Measurements from ENCODE around the gene ASRGL1. TPM values are rescaled to one million over a fixed set of nuclear protein-coding genes. Genes with fewer than 3 reads are reported as not detected.

The ASRGL1 gene
- total and polyA plus RNA-seq, 7 donors = 2.2 to 15.0 (median 5.1) TPM

DNA sequence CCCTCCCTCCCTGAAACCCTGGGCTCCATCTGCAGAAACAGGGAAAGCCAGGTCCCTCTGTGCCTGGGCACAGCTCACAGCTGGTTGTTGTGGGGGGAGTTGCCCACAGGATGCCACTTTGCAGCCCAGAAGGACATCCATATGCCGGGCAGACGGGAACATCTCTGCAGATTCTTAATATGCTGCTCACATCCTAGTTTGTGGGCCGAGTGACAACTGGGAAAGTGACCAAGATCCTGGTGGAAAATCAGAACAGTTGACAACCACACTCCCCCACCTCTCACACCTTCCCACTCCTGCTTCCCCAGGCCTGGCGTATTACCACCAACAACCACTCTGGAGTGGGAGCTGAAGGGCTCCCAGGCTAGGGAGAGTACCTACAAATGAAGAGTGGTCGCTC, 74.3 kb downstream of the ASRGL1 start:
- intact Hi-C loops (cut with DNase I) = no loop called here
- H3K9me3 ChIP-seq = no peaks in the 10 kb centered on the region
- H3K36me3 ChIP-seq (ENCODE audit: insufficient read depth in 1 of 2, low read depth in 1 of 2) = no peaks in the 10 kb centered on the region
- no peaks in the 10 kb centered on the region for H3K27me3 ChIP-seq (ENCODE audit: insufficient read depth in 3 of 3, low read length in 2 of 3)
- no peak for DNase-seq
- no peak for ATAC-seq
- H3K4me3 ChIP-seq = no peak overlapping the region
- H3K4me1 ChIP-seq = no peaks in the 10 kb centered on the region
- no peak overlapping the region for H3K27ac ChIP-seq
- TF ChIP-seq, protein P1, sequence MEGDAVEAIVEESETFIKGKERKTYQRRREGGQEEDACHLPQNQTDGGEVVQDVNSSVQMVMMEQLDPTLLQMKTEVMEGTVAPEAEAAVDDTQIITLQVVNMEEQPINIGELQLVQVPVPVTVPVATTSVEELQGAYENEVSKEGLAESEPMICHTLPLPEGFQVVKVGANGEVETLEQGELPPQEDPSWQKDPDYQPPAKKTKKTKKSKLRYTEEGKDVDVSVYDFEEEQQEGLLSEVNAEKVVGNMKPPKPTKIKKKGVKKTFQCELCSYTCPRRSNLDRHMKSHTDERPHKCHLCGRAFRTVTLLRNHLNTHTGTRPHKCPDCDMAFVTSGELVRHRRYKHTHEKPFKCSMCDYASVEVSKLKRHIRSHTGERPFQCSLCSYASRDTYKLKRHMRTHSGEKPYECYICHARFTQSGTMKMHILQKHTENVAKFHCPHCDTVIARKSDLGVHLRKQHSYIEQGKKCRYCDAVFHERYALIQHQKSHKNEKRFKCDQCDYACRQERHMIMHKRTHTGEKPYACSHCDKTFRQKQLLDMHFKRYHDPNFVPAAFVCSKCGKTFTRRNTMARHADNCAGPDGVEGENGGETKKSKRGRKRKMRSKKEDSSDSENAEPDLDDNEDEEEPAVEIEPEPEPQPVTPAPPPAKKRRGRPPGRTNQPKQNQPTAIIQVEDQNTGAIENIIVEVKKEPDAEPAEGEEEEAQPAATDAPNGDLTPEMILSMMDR (IDR thresholded peaks at IDR 0.05) = no peak
- WGBS, 3 donors = 79 to 91% (median 80%) methylated on average over 5 of the region's 5 CpGs

DNA sequence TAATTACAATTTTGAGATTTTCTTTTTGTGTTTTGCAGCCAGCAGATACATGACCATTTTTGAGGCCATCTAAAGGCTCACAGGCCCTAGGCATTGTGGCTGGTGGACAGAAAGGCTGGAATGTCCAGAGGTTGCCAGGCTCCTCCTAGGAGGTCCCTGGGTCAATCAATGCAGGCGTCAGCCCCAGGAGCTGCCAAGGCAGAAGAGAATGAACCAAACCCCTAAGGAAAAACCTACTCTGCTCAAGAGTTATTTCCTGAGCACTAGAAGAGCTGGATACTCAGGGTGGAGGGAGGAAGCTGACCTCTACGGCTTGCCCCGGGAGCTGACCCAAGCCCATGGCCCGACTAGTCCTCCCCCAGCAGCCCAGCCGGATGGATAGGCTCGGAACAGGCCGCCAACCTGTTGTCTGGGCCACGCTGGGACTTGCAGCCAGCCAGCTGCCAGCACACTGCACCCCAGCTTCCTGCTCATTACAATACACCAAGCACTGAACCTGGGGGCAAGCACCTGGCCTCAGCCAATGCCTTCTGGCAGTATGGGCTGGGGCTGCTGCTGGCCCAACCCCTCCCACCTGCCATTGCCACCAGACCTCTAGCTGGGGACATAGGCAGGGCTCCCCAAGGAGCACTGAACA, 75.9 kb downstream of the ASRGL1 start:
- TF ChIP-seq, protein P1 (IDR thresholded peaks at IDR 0.05) = no peak
- H3K36me3 ChIP-seq (ENCODE audit: insufficient read depth in 1 of 2, low read depth in 1 of 2) = no peaks in the 10 kb centered on the region
- no peak overlapping the region for H3K27ac ChIP-seq
- 58 to 72% (median 72%) methylated on average over 8 of the region's 8 CpGs for WGBS, 3 donors
- H3K9me3 ChIP-seq = no peaks in the 10 kb centered on the region
- no peak for ATAC-seq
- no peak for DNase-seq
- no peaks in the 10 kb centered on the region for H3K27me3 ChIP-seq (ENCODE audit: insufficient read depth in 3 of 3, low read length in 2 of 3)
- intact Hi-C loops (cut with DNase I) = no loop called here
- no peak overlapping the region for H3K4me3 ChIP-seq
- no peaks in the 10 kb centered on the region for H3K4me1 ChIP-seq

DNA sequence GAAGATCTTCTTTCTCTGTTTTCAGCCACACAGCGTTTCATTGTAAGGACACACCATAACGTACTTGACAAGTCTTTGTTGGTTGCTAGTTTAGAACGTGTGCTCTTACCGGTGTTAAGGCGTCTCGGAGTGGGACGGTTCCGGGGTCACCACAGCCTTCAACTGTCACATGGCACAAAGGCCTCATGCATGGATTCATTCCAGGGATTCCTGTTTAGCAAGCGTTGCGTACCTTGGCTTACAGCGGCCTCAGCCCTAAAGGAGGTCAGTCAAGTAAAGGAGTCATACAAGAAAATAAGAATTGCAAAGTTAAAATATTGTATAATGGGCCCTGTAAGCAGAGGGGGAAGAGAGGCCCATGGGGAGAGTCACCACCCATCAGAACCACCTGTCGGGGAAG, 79.3 kb downstream of the ASRGL1 start:
- TF ChIP-seq, protein P1 (IDR thresholded peaks at IDR 0.05) = no peak
- no peak for DNase-seq
- WGBS, 3 donors = 86 to 92% (median 89%) methylated on average over 12 of the region's 12 CpGs
- Histone ChIP-seq H3K9me3 (no peaks in the 10 kb centered on the region), H3K4me1 (no peaks in the 10 kb centered on the region), H3K27me3 (ENCODE audit: insufficient read depth in 3 of 3, low read length in 2 of 3) (no peaks in the 10 kb centered on the region), H3K36me3 (ENCODE audit: insufficient read depth in 1 of 2, low read depth in 1 of 2) (no peaks in the 10 kb centered on the region), H3K4me3 (no peak overlapping the region), H3K27ac (no peak overlapping the region)
- no peak for ATAC-seq
- intact Hi-C loops (cut with DNase I) = no loop called here

DNA sequence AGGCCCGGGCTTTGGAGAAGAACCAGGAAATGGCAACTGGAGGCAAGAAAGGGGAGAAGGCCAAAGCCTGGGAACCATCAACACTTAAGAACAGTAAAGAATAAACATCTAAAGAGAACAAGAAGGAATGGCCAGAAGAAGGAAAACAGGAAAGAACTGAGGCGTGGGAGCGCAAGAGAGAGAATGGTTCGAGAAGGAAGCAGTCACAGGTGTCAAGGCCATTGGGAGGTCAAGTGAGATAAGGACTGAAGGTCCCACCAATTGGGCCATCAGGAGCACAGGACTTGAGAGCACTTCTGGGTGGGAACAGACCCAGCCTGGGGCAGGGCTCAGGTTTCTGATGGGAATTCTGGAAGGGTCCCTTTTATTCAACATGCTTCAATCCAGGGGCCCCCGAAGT, 80.9 kb downstream of the ASRGL1 start:
- ATAC-seq = no peak
- H3K9me3 ChIP-seq = no peaks in the 10 kb centered on the region
- no peak for DNase-seq
- WGBS, 3 donors = 86 to 90% (median 88%) methylated on average over 5 of the region's 5 CpGs
- intact Hi-C loops (cut with DNase I) = no loop called here
- TF ChIP-seq, protein P1 (IDR thresholded peaks at IDR 0.05) = no peak
- no peak overlapping the region for H3K4me3 ChIP-seq
- no peaks in the 10 kb centered on the region for H3K27me3 ChIP-seq (ENCODE audit: insufficient read depth in 3 of 3, low read length in 2 of 3)
- H3K36me3 ChIP-seq (ENCODE audit: insufficient read depth in 1 of 2, low read depth in 1 of 2) = no peaks in the 10 kb centered on the region
- H3K27ac ChIP-seq = no peak overlapping the region
- H3K4me1 ChIP-seq = no peaks in the 10 kb centered on the region

DNA sequence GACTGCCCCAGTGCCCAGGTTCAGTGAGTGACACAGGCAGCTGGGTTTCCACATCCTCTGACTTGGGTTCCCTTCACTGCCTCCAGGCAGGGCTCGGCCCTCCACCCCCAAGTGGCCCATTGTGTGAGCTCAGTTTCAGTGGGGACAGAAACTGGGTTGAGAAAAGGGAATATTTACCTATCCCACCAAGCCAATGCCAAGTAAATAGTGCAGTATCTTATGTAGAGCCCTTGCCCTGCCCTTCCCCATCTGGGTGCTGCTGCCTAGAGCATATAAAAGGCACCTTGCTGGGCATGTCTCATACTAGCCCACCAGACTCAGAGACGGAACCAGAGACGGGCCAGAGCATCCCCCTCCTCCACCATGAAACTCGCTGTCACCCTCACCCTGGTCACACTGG, 81.5 kb downstream of the ASRGL1 start, which contains the start of gene SCGB1A1:
TSS of gene SCGB1A1 (plus strand) at position 301 of the 400 bp plus-strand sequence. CDS start at position 364, 63 bp downstream.
- whole genome bisulfite sequencing, 3 donors = 77 to 93% (median 83%) methylated on average over 4 of the region's 4 CpGs
- DNase-seq = no peak
- intact Hi-C loops (cut with DNase I) = no loop called here
- TF ChIP-seq, protein P1 (IDR thresholded peaks at IDR 0.05) = no peak
- no peak within 1 kb of the TSS for H3K4me3 ChIP-seq
- H3K27me3 ChIP-seq (ENCODE audit: insufficient read depth in 3 of 3, low read length in 2 of 3) = no peaks in the 10 kb centered on the region
- no peak within 1 kb of the TSS for H3K27ac ChIP-seq
- no peaks in the 10 kb centered on the region for H3K4me1 ChIP-seq
- no peak for ATAC-seq
- no peaks in the 10 kb centered on the region for H3K9me3 ChIP-seq
- H3K36me3 ChIP-seq (ENCODE audit: insufficient read depth in 1 of 2, low read depth in 1 of 2) = no peaks in the 10 kb centered on the region

All from psoas muscle (tissue), 8 donors.